ENCODE results near the gene OGFR. TPM values are rescaled to one million over a fixed set of nuclear protein-coding genes. Genes with fewer than 3 reads are reported as not detected.

The OGFR gene
- polyA plus RNA-seq, 2 donors, result 16.9 to 35.6 TPM

- 90 to 92% methylated on average over 31 to 32 of the region's 32 CpGs for WGBS, 2 donors
- no peak overlapping the region for H3K4me3 ChIP-seq (ENCODE audit: low read depth in 1 of 2, low read length in 2 of 2)
- no peaks in the 10 kb centered on the region for H3K9me3 ChIP-seq (ENCODE audit: control insufficient read depth in 2 of 2, insufficient read depth in 1 of 2, low read depth in 1 of 2, low read length in 1 of 2)
- H3K4me1 ChIP-seq (ENCODE audit: control insufficient read depth in 2 of 2, insufficient read depth in 2 of 2, low read length in 1 of 2), result peaks cover 7 to 20% of the 10 kb centered on the region in 2 donors
- no peak overlapping the region for H3K27ac ChIP-seq (ENCODE audit: low read depth in 2 of 2, low read length in 1 of 2)
- no peaks in the 10 kb centered on the region for H3K27me3 ChIP-seq (ENCODE audit: control insufficient read depth in 1 of 2, insufficient read depth in 2 of 2, low read length in 2 of 2)
- no peaks in the 10 kb centered on the region for H3K36me3 ChIP-seq (ENCODE audit: control insufficient read depth in 2 of 2, insufficient read depth in 2 of 2, low read length in 1 of 2)
Measured at GRCh38 chr20:62829231-62830230, 24.9 kb downstream of the OGFR start.

DNA sequence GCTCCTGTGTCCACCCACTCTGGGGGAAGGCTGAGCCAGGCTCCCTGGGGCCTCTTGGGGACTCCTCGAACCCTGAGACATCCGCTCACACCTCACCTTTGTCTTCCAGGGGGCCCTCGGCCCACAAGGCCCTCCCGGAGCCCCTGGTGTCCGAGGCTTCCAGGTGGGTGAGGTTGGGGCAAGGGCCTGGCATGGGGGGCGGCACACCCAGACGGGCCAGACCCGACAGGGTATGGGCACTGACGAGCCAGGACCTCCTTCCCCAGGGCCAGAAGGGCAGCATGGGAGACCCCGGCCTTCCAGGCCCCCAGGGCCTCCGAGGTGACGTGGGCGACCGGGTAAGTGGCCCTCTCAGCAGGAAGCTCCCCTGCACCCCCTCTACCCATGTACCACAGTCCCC, 25.6 kb downstream of the OGFR start:
- H3K4me3 ChIP-seq (ENCODE audit: low read depth in 1 of 2, low read length in 2 of 2), result no peak overlapping the region
- no peak overlapping the region for H3K27ac ChIP-seq (ENCODE audit: low read depth in 2 of 2, low read length in 1 of 2)
- no peaks in the 10 kb centered on the region for H3K27me3 ChIP-seq (ENCODE audit: control insufficient read depth in 1 of 2, insufficient read depth in 2 of 2, low read length in 2 of 2)
- no peaks in the 10 kb centered on the region for H3K9me3 ChIP-seq (ENCODE audit: control insufficient read depth in 2 of 2, insufficient read depth in 1 of 2, low read depth in 1 of 2, low read length in 1 of 2)
- peaks cover 7 to 16% of the 10 kb centered on the region in 2 donors for H3K4me1 ChIP-seq (ENCODE audit: control insufficient read depth in 2 of 2, insufficient read depth in 2 of 2, low read length in 1 of 2)
- no peaks in the 10 kb centered on the region for H3K36me3 ChIP-seq (ENCODE audit: control insufficient read depth in 2 of 2, insufficient read depth in 2 of 2, low read length in 1 of 2)
- WGBS, 2 donors, result 87 to 90% methylated on average over 9 to 14 of the region's 14 CpGs

GRCh38 chr20:62830821-62831220, 26.2 kb downstream of the OGFR start:
- H3K27me3 ChIP-seq (ENCODE audit: control insufficient read depth in 1 of 2, insufficient read depth in 2 of 2, low read length in 2 of 2), result no peaks in the 10 kb centered on the region
- H3K9me3 ChIP-seq (ENCODE audit: control insufficient read depth in 2 of 2, insufficient read depth in 1 of 2, low read depth in 1 of 2, low read length in 1 of 2), result no peaks in the 10 kb centered on the region
- 79 to 83% methylated on average over 22 of the region's 22 CpGs for WGBS, 2 donors
- H3K27ac ChIP-seq (ENCODE audit: low read depth in 2 of 2, low read length in 1 of 2), result no peak overlapping the region
- peaks cover 7 to 14% of the 10 kb centered on the region in 2 donors for H3K4me1 ChIP-seq (ENCODE audit: control insufficient read depth in 2 of 2, insufficient read depth in 2 of 2, low read length in 1 of 2)
- H3K4me3 ChIP-seq (ENCODE audit: low read depth in 1 of 2, low read length in 2 of 2), result no peak overlapping the region
- H3K36me3 ChIP-seq (ENCODE audit: control insufficient read depth in 2 of 2, insufficient read depth in 2 of 2, low read length in 1 of 2), result no peaks in the 10 kb centered on the region

DNA sequence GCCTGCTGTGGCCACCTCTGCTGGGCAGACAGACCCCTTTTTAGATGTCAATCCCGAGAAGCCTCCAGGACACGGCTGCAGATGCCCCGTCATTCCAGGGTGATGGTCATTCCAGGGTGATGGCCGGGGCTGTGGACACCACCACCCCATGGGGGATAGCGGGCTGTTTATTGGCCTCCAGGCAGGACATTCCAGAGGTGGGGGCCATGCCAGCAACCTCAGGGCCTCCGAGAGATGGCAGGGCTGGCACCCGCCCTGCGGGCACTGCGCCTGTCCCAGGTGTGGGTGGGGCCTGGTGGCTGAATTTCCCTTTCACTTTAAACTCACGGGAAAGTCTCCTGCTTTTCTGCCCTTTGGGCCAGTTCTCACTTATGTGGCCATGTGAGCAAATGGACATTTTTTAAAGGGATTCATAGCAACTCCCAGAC, 26.7 kb downstream of the OGFR start:
- H3K27me3 ChIP-seq (ENCODE audit: control insufficient read depth in 1 of 2, insufficient read depth in 2 of 2, low read length in 2 of 2), result no peaks in the 10 kb centered on the region
- no peak overlapping the region for H3K4me3 ChIP-seq (ENCODE audit: low read depth in 1 of 2, low read length in 2 of 2)
- H3K4me1 ChIP-seq (ENCODE audit: control insufficient read depth in 2 of 2, insufficient read depth in 2 of 2, low read length in 1 of 2), result peaks cover 7 to 13% of the 10 kb centered on the region in 2 donors
- no peak overlapping the region for H3K27ac ChIP-seq (ENCODE audit: low read depth in 2 of 2, low read length in 1 of 2)
- H3K36me3 ChIP-seq (ENCODE audit: control insufficient read depth in 2 of 2, insufficient read depth in 2 of 2, low read length in 1 of 2), result no peaks in the 10 kb centered on the region
- 54 to 66% methylated on average over 10 of the region's 10 CpGs for WGBS, 2 donors
- no peaks in the 10 kb centered on the region for H3K9me3 ChIP-seq (ENCODE audit: control insufficient read depth in 2 of 2, insufficient read depth in 1 of 2, low read depth in 1 of 2, low read length in 1 of 2)

GRCh38 chr20:62831854-62832211, 27.2 kb downstream of the OGFR start:
- Histone ChIP-seq H3K9me3 (ENCODE audit: control insufficient read depth in 2 of 2, insufficient read depth in 1 of 2, low read depth in 1 of 2, low read length in 1 of 2) (no peaks in the 10 kb centered on the region), H3K27me3 (ENCODE audit: control insufficient read depth in 1 of 2, insufficient read depth in 2 of 2, low read length in 2 of 2) (no peaks in the 10 kb centered on the region), H3K4me3 (ENCODE audit: low read depth in 1 of 2, low read length in 2 of 2) (no peak overlapping the region), H3K4me1 (ENCODE audit: control insufficient read depth in 2 of 2, insufficient read depth in 2 of 2, low read length in 1 of 2) (peaks cover 7 to 13% of the 10 kb centered on the region in 2 donors), H3K27ac (ENCODE audit: low read depth in 2 of 2, low read length in 1 of 2) (peak overlapping the region in 1 of 2 donors; percentile 5), H3K36me3 (ENCODE audit: control insufficient read depth in 2 of 2, insufficient read depth in 2 of 2, low read length in 1 of 2) (no peaks in the 10 kb centered on the region)
- WGBS, 2 donors, result 48 to 57% methylated on average over 10 of the region's 10 CpGs

DNA sequence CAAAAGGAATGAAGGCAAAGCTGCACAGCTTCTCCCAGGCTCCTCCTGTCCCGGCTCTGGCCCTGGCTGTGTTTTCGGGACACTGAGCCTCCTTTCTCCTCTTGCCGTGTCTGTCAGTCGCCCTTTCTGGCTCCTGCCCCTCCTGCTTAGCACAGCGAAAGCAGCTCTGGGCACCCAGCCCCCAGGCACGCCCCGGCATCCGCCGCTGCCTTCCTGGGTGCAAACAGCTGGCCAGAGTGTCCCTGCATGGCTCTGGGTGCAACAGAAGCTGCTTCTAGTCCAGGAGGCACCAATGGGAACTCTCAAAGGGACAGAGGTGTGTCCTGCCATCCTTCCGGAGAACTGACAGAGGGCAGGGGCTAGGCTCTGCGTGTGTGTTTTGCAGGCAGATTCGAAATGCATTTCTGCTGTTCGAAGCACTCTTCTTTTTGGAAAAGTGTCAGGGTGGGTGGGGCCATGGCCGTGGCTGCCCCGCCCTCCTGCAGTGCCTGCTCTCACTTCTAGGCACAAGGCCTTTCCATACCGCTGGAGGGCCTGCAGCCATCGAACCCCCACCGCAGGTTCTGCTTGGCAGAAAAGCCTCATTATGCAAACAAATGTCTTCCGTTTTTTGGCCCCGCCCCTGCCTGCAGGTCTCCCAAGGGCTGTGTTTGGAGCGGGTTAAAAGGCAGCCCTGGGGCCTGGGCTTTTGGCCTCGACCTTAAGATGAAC, 27.7 kb downstream of the OGFR start:
- no peak overlapping the region for H3K4me3 ChIP-seq (ENCODE audit: low read depth in 1 of 2, low read length in 2 of 2)
- no peaks in the 10 kb centered on the region for H3K27me3 ChIP-seq (ENCODE audit: control insufficient read depth in 1 of 2, insufficient read depth in 2 of 2, low read length in 2 of 2)
- no peaks in the 10 kb centered on the region for H3K36me3 ChIP-seq (ENCODE audit: control insufficient read depth in 2 of 2, insufficient read depth in 2 of 2, low read length in 1 of 2)
- H3K9me3 ChIP-seq (ENCODE audit: control insufficient read depth in 2 of 2, insufficient read depth in 1 of 2, low read depth in 1 of 2, low read length in 1 of 2), result no peaks in the 10 kb centered on the region
- peaks cover 7 to 13% of the 10 kb centered on the region in 2 donors for H3K4me1 ChIP-seq (ENCODE audit: control insufficient read depth in 2 of 2, insufficient read depth in 2 of 2, low read length in 1 of 2)
- 15 to 25% methylated on average over 22 of the region's 22 CpGs for WGBS, 2 donors
- H3K27ac ChIP-seq (ENCODE audit: low read depth in 2 of 2, low read length in 1 of 2), result peak overlapping the region in 1 of 2 donors; percentile 5

DNA sequence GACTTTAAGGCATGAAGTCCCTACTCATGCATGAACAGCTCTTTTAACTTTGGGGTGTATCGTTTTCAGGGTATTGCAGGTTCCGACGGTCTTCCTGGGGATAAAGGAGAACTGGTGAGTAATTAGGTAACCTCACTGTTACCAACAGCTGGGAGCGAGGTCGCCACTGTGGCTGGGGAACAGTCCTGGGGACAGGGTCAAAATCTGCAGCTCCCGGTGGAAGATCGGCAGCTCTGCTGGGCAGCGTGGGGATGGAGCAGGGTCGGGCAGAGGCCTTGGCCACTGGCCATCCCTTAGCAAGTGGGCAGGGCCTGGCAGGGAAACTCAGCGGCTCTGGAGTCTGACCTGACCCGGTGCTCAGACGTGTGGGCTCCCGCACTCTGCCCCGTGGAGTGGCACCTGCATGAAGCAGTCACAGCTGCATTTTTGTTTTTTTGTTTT, 28.3 kb downstream of the OGFR start:
- Histone ChIP-seq H3K9me3 (ENCODE audit: control insufficient read depth in 2 of 2, insufficient read depth in 1 of 2, low read depth in 1 of 2, low read length in 1 of 2) (no peaks in the 10 kb centered on the region), H3K4me3 (ENCODE audit: low read depth in 1 of 2, low read length in 2 of 2) (no peak overlapping the region), H3K27me3 (ENCODE audit: control insufficient read depth in 1 of 2, insufficient read depth in 2 of 2, low read length in 2 of 2) (no peaks in the 10 kb centered on the region), H3K36me3 (ENCODE audit: control insufficient read depth in 2 of 2, insufficient read depth in 2 of 2, low read length in 1 of 2) (no peaks in the 10 kb centered on the region), H3K4me1 (ENCODE audit: control insufficient read depth in 2 of 2, insufficient read depth in 2 of 2, low read length in 1 of 2) (peaks cover 7 to 13% of the 10 kb centered on the region in 2 donors), H3K27ac (ENCODE audit: low read depth in 2 of 2, low read length in 1 of 2) (no peak overlapping the region)
- WGBS, 2 donors, result 32 to 49% methylated on average over 14 of the region's 14 CpGs

DNA sequence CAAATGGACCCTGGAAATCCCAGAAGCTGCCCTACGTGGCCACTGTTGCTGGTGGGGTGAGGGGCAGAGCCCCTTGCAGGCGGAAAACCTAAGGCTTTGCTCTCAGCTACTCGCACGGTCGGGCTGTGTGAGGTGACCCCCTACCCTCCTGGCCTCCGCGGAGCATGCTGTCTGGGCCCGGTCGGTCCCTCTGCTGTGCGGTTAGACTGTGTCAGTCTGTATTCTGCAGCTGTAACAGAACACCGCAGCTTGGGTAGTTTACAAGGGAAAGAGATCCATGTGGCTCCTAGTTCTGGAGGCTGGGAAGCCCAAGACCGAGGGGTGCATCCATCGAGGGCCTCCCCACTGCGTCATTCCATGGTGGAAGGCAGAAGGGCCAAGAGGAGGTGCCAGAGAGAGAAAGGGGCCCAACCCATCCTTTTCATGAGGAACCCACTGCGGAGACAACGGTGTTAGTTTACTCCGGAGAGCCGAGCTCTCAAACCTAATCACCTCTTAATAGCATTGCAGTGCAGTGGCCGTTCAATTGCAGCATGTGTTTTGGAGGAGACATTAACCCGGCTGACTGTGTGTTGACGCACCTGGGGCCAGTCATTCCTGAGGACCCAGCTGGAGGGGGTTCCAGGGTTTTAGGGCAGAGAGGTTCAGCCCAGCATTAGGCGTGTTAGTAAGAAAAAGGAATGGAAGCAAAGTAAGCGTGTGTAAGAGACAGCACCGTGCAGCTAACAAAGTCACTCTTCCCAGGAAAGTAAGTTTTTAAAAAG, 30.5 kb downstream of the OGFR start:
- H3K27me3 ChIP-seq (ENCODE audit: control insufficient read depth in 1 of 2, insufficient read depth in 2 of 2, low read length in 2 of 2), result no peaks in the 10 kb centered on the region
- no peaks in the 10 kb centered on the region for H3K9me3 ChIP-seq (ENCODE audit: control insufficient read depth in 2 of 2, insufficient read depth in 1 of 2, low read depth in 1 of 2, low read length in 1 of 2)
- H3K4me1 ChIP-seq (ENCODE audit: control insufficient read depth in 2 of 2, insufficient read depth in 2 of 2, low read length in 1 of 2), result peaks cover 7 to 15% of the 10 kb centered on the region in 2 donors
- WGBS, 2 donors, result 85 to 89% methylated on average over 24 of the region's 24 CpGs
- H3K4me3 ChIP-seq (ENCODE audit: low read depth in 1 of 2, low read length in 2 of 2), result no peak overlapping the region
- H3K27ac ChIP-seq (ENCODE audit: low read depth in 2 of 2, low read length in 1 of 2), result no peak overlapping the region
- no peaks in the 10 kb centered on the region for H3K36me3 ChIP-seq (ENCODE audit: control insufficient read depth in 2 of 2, insufficient read depth in 2 of 2, low read length in 1 of 2)
